Measurements from ENCODE around the gene SLC7A10. TPM values are rescaled to one million over a fixed set of nuclear protein-coding genes. Genes with fewer than 3 reads are reported as not detected.

SLC7A10 gene
- total RNA-seq, 1 experiment from 2014 or later: 2.9 TPM

GRCh38 chr19:33198169-33198568, 27.5 kb downstream of the SLC7A10 start:
- no peak overlapping the region for H2BK12ac ChIP-seq (ENCODE audit: insufficient read length, low read depth, low read length)
- H3K27ac ChIP-seq (ENCODE audit: insufficient read length, low read depth, low read length): no peak overlapping the region
- H3T11ph ChIP-seq (ENCODE audit: low read length): no peak overlapping the region
- no peak for TF ChIP-seq CTCF (conservative IDR thresholded peaks at IDR 0.05)
- whole genome bisulfite sequencing (ENCODE audit: extremely low coverage, insufficient read length, low lambda C conversion rate): no CpG with 5 or more reads among the region's 7 CpGs
- no peak overlapping the region for H3K9ac ChIP-seq (ENCODE audit: extremely low read depth, insufficient read length, low read length)
- Mint-ChIP-seq H3K4me1 (0 out of 4 replicates have a peak, but pooled peaks cover 0 to 3% of the 10 kb centered on the region in 2 experiments), H3K36me3 (ENCODE audit: insufficient read depth in 1 of 3, low read depth in 3 of 3) (peaks cover 6 to 15% (median 13%) of the 10 kb centered on the region in 3 experiments; a peak in 6 of 7 replicates), H3K27ac (no peak overlapping the region), H3K4me3 (no peak overlapping the region), H3K9me3 (peaks cover 0 to under 1% of the 10 kb centered on the region in 2 experiments; a peak in 1 of 5 replicates), H3K27me3 (ENCODE audit: low read depth) (peaks cover 10% of the 10 kb centered on the region)
- H3K4ac ChIP-seq (ENCODE audit: low read depth, low read length): no peak overlapping the region
- no peak overlapping the region for H4K91ac ChIP-seq (ENCODE audit: insufficient read length, low read depth, low read length)
- H3K79me2 ChIP-seq (ENCODE audit: insufficient read depth, low read length): no peaks in the 10 kb centered on the region
- H4K8ac ChIP-seq (replicated peaks; ENCODE audit: insufficient read length, low read depth, low read length): no peak overlapping the region
- peaks cover 2% of the 10 kb centered on the region for H4K20me1 ChIP-seq (ENCODE audit: control insufficient read depth, insufficient read depth, insufficient read length)
- H3K79me1 ChIP-seq (ENCODE audit: insufficient read depth, low read depth, low read length, poor library complexity, severe bottlenecking): no peaks in the 10 kb centered on the region
- H3K4me2 ChIP-seq (ENCODE audit: insufficient read depth, insufficient read length, low read length): no peak overlapping the region
- no peak overlapping the region for H3K14ac ChIP-seq (ENCODE audit: insufficient read depth, low read length)
- H3K27me3 ChIP-seq (ENCODE audit: insufficient read depth, low read length): no peaks in the 10 kb centered on the region
- no peak for DNase-seq
- no peak overlapping the region for H2BK5ac ChIP-seq (ENCODE audit: insufficient read length, low read length)
- no peaks in the 10 kb centered on the region for H3K9me3 ChIP-seq (ENCODE audit: control insufficient read depth, low read depth, low read length)
- no peak overlapping the region for H2BK120ac ChIP-seq (ENCODE audit: low read depth, low read length, poor library complexity, severe bottlenecking)
- no peak overlapping the region for H4K5ac ChIP-seq (ENCODE audit: insufficient read length, low read depth, low read length)
- H3K23me2 ChIP-seq (ENCODE audit: insufficient read length, low read depth, low read length, poor library complexity, severe bottlenecking): no peaks in the 10 kb centered on the region
- H3K18ac ChIP-seq (ENCODE audit: insufficient read length, low read depth, low read length): no peak overlapping the region
- H3K23ac ChIP-seq (ENCODE audit: insufficient read length, low read depth, low read length): no peak overlapping the region
- no peak overlapping the region for H2AFZ ChIP-seq (ENCODE audit: low read length)
- no peaks in the 10 kb centered on the region for H3K4me1 ChIP-seq (ENCODE audit: insufficient read depth, low read length)
- no peak overlapping the region for H3K56ac ChIP-seq (ENCODE audit: insufficient read length, low read depth, low read length)
- H2BK15ac ChIP-seq (ENCODE audit: low read depth, low read length): no peak overlapping the region
- no peak overlapping the region for H2BK20ac ChIP-seq (ENCODE audit: low read depth, low read length, poor library complexity, severe bottlenecking)
- no peak overlapping the region for H2AK5ac ChIP-seq (ENCODE audit: insufficient read length, low read length)
